SJSA1 (cell line): ENCODE measurements around the gene SLC5A9. TPM values are rescaled to one million over a fixed set of nuclear protein-coding genes. Genes with fewer than 3 reads are reported as not detected.
A peak's percentile ranks its signal among the peaks of the same experiment; 100 is the strongest.
"Not testable (repeated sequence)": the region's sequence is repeated elsewhere in the genome, so short reads cannot be mapped to it uniquely, and the experiment has no call there.

Experiments
- DNase-seq, 2 experiments: peaks; one replicate each; pipeline ENCODE4 v3.0.0-alpha.2; 2015 to 2020; ENCODE audit warnings: low spot score in 2 of 2, low read depth in 1 of 2
- H3K27ac ChIP-seq: fragments of 250-450 bp; sonication (Bioruptor Pico); 2 replicates; pipeline ENCODE4 v1.5.1; 2020; ENCODE audit warnings: mild to moderate bottlenecking, moderate library complexity
- H3K27me3 ChIP-seq: fragments of 250-450 bp; sonication (Bioruptor Pico); replicated peaks from 2 replicates; pipeline ENCODE4 v1.5.1; 2020; ENCODE audit warnings: mild to moderate bottlenecking, moderate library complexity
- H3K36me3 ChIP-seq: fragments of 250-450 bp; sonication (Bioruptor Pico); 2 replicates; pipeline ENCODE4 v1.5.1; 2020; ENCODE audit warnings: mild to moderate bottlenecking
- H3K4me1 ChIP-seq: fragments of 250-450 bp; sonication (Bioruptor Pico); replicated peaks from 2 replicates; pipeline ENCODE4 v1.6.1; 2021; ENCODE audit warnings: mild to moderate bottlenecking
- H3K4me3 ChIP-seq: fragments of 250-450 bp; sonication (Bioruptor Pico); 2 replicates; pipeline ENCODE4 v1.5.1; 2020; ENCODE audit warnings: mild to moderate bottlenecking
- H3K9me3 ChIP-seq: fragments of 250-450 bp; sonication (Bioruptor Pico); replicated peaks from 2 replicates; pipeline ENCODE4 v1.5.1; 2020; ENCODE audit warnings: mild to moderate bottlenecking
- total RNA-seq: library from RNA; depleted of rRNA; stranded (reverse); fragments of >200 nt; shearing (Covaris generic); gene quantifications from 2 replicates; pipeline ENCODE4 v1.2.3, GENCODE V29; 2014

Gene SLC5A9
- total RNA-seq, 1 experiment from 2014 or later: not detected

- Histone ChIP-seq H3K4me1 (peaks cover 5% of the 10 kb centered on the region), H3K4me3 (no peak overlapping the region), H3K9me3 (no peaks in the 10 kb centered on the region), H3K36me3 (no peaks in the 10 kb centered on the region), H3K27ac (no peak overlapping the region), H3K27me3 (no peaks in the 10 kb centered on the region)
- peak in 1 of 2 experiments; percentile 18 for DNase-seq
These were observed 19.1 kb upstream of the SLC5A9 start for GRCh38 chr1:48203287-48203900.

GRCh38 chr1:48205522-48205921, 17.0 kb upstream of the SLC5A9 start:
- Histone ChIP-seq H3K9me3 (no peaks in the 10 kb centered on the region), H3K27ac (no peak overlapping the region), H3K4me3 (no peak overlapping the region), H3K4me1 (peaks cover 5% of the 10 kb centered on the region), H3K27me3 (no peaks in the 10 kb centered on the region), H3K36me3 (no peaks in the 10 kb centered on the region)
- DNase-seq: no peak

GRCh38 chr1:48206371-48206770, 16.1 kb upstream of the SLC5A9 start:
- H3K27ac ChIP-seq: no peak overlapping the region
- no peaks in the 10 kb centered on the region for H3K9me3 ChIP-seq
- DNase-seq: no peak
- H3K27me3 ChIP-seq: no peaks in the 10 kb centered on the region
- no peak overlapping the region for H3K4me3 ChIP-seq
- no peaks in the 10 kb centered on the region for H3K36me3 ChIP-seq
- peaks cover 5% of the 10 kb centered on the region for H3K4me1 ChIP-seq

GRCh38 chr1:48207131-48207530, 15.4 kb upstream of the SLC5A9 start:
- H3K4me1 ChIP-seq: peaks cover 5% of the 10 kb centered on the region
- H3K27me3 ChIP-seq: no peaks in the 10 kb centered on the region
- H3K27ac ChIP-seq: no peak overlapping the region
- no peaks in the 10 kb centered on the region for H3K9me3 ChIP-seq
- no peak overlapping the region for H3K4me3 ChIP-seq
- DNase-seq: no peak
- H3K36me3 ChIP-seq: no peaks in the 10 kb centered on the region

- Histone ChIP-seq H3K4me1 (peaks cover under 1% of the 10 kb centered on the region), H3K9me3 (no peaks in the 10 kb centered on the region), H3K27me3 (no peaks in the 10 kb centered on the region), H3K36me3 (no peaks in the 10 kb centered on the region), H3K27ac (no peak overlapping the region), H3K4me3 (no peak overlapping the region)
- DNase-seq: no peak
These were observed 14.9 kb upstream of the SLC5A9 start for GRCh38 chr1:48207536-48208075.

- H3K36me3 ChIP-seq: no peaks in the 10 kb centered on the region
- H3K27ac ChIP-seq: no peak overlapping the region
- no peaks in the 10 kb centered on the region for H3K4me1 ChIP-seq
- no peaks in the 10 kb centered on the region for H3K9me3 ChIP-seq
- no peak overlapping the region for H3K4me3 ChIP-seq
- no peaks in the 10 kb centered on the region for H3K27me3 ChIP-seq
- DNase-seq: no peak
These were observed 14.3 kb upstream of the SLC5A9 start for GRCh38 chr1:48208251-48208650.

GRCh38 chr1:48208652-48209051, 13.9 kb upstream of the SLC5A9 start:
- H3K27ac ChIP-seq: no peak overlapping the region
- no peaks in the 10 kb centered on the region for H3K4me1 ChIP-seq
- no peaks in the 10 kb centered on the region for H3K36me3 ChIP-seq
- H3K4me3 ChIP-seq: no peak overlapping the region
- no peaks in the 10 kb centered on the region for H3K27me3 ChIP-seq
- no peaks in the 10 kb centered on the region for H3K9me3 ChIP-seq
- no peak for DNase-seq

- H3K36me3 ChIP-seq, H3K9me3 ChIP-seq, H3K27ac ChIP-seq, DNase-seq, H3K4me1 ChIP-seq, H3K4me3 ChIP-seq, H3K27me3 ChIP-seq: not testable (repeated sequence)
These were observed 9.1 kb upstream of the SLC5A9 start for GRCh38 chr1:48213462-48213861.

GRCh38 chr1:48214366-48214765, 8.2 kb upstream of the SLC5A9 start:
- H3K9me3 ChIP-seq, DNase-seq, H3K27me3 ChIP-seq, H3K36me3 ChIP-seq, H3K4me1 ChIP-seq, H3K4me3 ChIP-seq, H3K27ac ChIP-seq: not testable (repeated sequence)

- Histone ChIP-seq H3K4me1 (no peaks in the 10 kb centered on the region), H3K27me3 (0 out of 2 replicates have a peak, but pooled peaks cover 4% of the 10 kb centered on the region), H3K36me3 (no peaks in the 10 kb centered on the region), H3K4me3 (no peak overlapping the region), H3K9me3 (no peaks in the 10 kb centered on the region), H3K27ac (no peak overlapping the region)
- no peak for DNase-seq
These were observed 7.7 kb upstream of the SLC5A9 start for GRCh38 chr1:48214820-48215219.

- Histone ChIP-seq H3K4me1 (no peaks in the 10 kb centered on the region), H3K27ac (no peak overlapping the region), H3K9me3 (no peaks in the 10 kb centered on the region), H3K36me3 (no peaks in the 10 kb centered on the region), H3K4me3 (no peak overlapping the region), H3K27me3 (0 out of 2 replicates have a peak, but pooled peaks cover 4% of the 10 kb centered on the region)
- no peak for DNase-seq
These were observed 7.3 kb upstream of the SLC5A9 start for GRCh38 chr1:48215222-48215621.

GRCh38 chr1:48215889-48216288, 6.6 kb upstream of the SLC5A9 start:
- Histone ChIP-seq H3K4me1 (no peaks in the 10 kb centered on the region), H3K27me3 (0 out of 2 replicates have a peak, but pooled peaks cover 4% of the 10 kb centered on the region), H3K36me3 (no peaks in the 10 kb centered on the region), H3K27ac (no peak overlapping the region), H3K4me3 (no peak overlapping the region), H3K9me3 (no peaks in the 10 kb centered on the region)
- DNase-seq: no peak

- H3K4me3 ChIP-seq: no peak overlapping the region
- H3K36me3 ChIP-seq: no peaks in the 10 kb centered on the region
- H3K4me1 ChIP-seq: no peaks in the 10 kb centered on the region
- DNase-seq: no peak
- H3K27me3 ChIP-seq: 0 out of 2 replicates have a peak, but pooled peaks cover 4% of the 10 kb centered on the region
- H3K27ac ChIP-seq: no peak overlapping the region
- H3K9me3 ChIP-seq: no peaks in the 10 kb centered on the region
These were observed 6.2 kb upstream of the SLC5A9 start for GRCh38 chr1:48216313-48216712.

GRCh38 chr1:48216941-48217340, 5.6 kb upstream of the SLC5A9 start:
- Histone ChIP-seq H3K4me1 (no peaks in the 10 kb centered on the region), H3K27me3 (0 out of 2 replicates have a peak, but pooled peaks cover 4% of the 10 kb centered on the region)
- DNase-seq: no peak

GRCh38 chr1:48217856-48218255, 4.7 kb upstream of the SLC5A9 start:
- Histone ChIP-seq H3K9me3 (no peaks in the 10 kb centered on the region), H3K4me3 (no peak overlapping the region), H3K36me3 (no peaks in the 10 kb centered on the region), H3K27me3 (0 out of 2 replicates have a peak, but pooled peaks cover 4% of the 10 kb centered on the region), H3K27ac (no peak overlapping the region), H3K4me1 (no peaks in the 10 kb centered on the region)
- no peak for DNase-seq

More at GRCh38 chr1:48216941-48217340, 5.6 kb upstream of the SLC5A9 start:
- Histone ChIP-seq H3K27ac (no peak overlapping the region), H3K36me3 (no peaks in the 10 kb centered on the region), H3K9me3 (no peaks in the 10 kb centered on the region), H3K4me3 (no peak overlapping the region)
